DMS153 treated with DMSO at 0.1 percent for 48 hours (cell line): ENCODE results near the gene GALNT1.
A peak's percentile ranks its signal among the peaks of the same experiment; 100 is the strongest.

Experiments
- DNase-seq: peaks from one replicate; lab custom pipeline; 2025; ENCODE audit not compliant: unreplicated experiment; lab: John Stamatoyannopoulos, UW

The GALNT1 gene

GRCh38 chr18:35616664-35617423, 35.3 kb downstream of the GALNT1 start:
- peak; percentile 48 for DNase-seq

GRCh38 chr18:35617865-35618264, 36.3 kb downstream of the GALNT1 start:
- no peak for DNase-seq

- DNase-seq = no peak
Observed at GRCh38 chr18:35618289-35618688, 36.7 kb downstream of the GALNT1 start.

GRCh38 chr18:35618696-35619095, 37.2 kb downstream of the GALNT1 start:
- DNase-seq = no peak

GRCh38 chr18:35619464-35619863, 37.9 kb downstream of the GALNT1 start:
- no peak for DNase-seq

- DNase-seq = no peak
Observed at GRCh38 chr18:35619941-35620340, 38.4 kb downstream of the GALNT1 start.

- DNase-seq = no peak
Observed at GRCh38 chr18:35620765-35621164, 39.2 kb downstream of the GALNT1 start.

GRCh38 chr18:35623255-35623654, 41.7 kb downstream of the GALNT1 start:
- DNase-seq = no peak

GRCh38 chr18:35624146-35624545, 42.6 kb downstream of the GALNT1 start:
- DNase-seq = no peak

- no peak for DNase-seq
Observed at GRCh38 chr18:35625232-35625631, 43.7 kb downstream of the GALNT1 start.

- no peak for DNase-seq
Observed at GRCh38 chr18:35633761-35634160, 52.2 kb downstream of the GALNT1 start.

- DNase-seq = no peak
Observed at GRCh38 chr18:35634323-35634722, 52.8 kb downstream of the GALNT1 start.

- DNase-seq = no peak
Observed at GRCh38 chr18:35635170-35635569, 53.6 kb downstream of the GALNT1 start.

GRCh38 chr18:35637227-35637626, 55.7 kb downstream of the GALNT1 start:
- DNase-seq = no peak

GRCh38 chr18:35639296-35639695, 57.8 kb downstream of the GALNT1 start:
- DNase-seq = no peak

- DNase-seq = no peak
Observed at GRCh38 chr18:35641467-35641866, 59.9 kb downstream of the GALNT1 start.

- DNase-seq = no peak
Observed at GRCh38 chr18:35641916-35642315, 60.4 kb downstream of the GALNT1 start.

- no peak for DNase-seq
Observed at GRCh38 chr18:35642802-35643201, 61.3 kb downstream of the GALNT1 start.

GRCh38 chr18:35646449-35646848, 64.9 kb downstream of the GALNT1 start:
- no peak for DNase-seq

- DNase-seq = no peak
Observed at GRCh38 chr18:35653392-35654135, 72.0 kb downstream of the GALNT1 start.

GRCh38 chr18:35658112-35658511, 76.6 kb downstream of the GALNT1 start:
- DNase-seq = no peak

- DNase-seq = peak; percentile 31
Observed at GRCh38 chr18:35661483-35662146, 80.1 kb downstream of the GALNT1 start.
